Measurements from ENCODE around the gene PTN. TPM values are rescaled to one million over a fixed set of nuclear protein-coding genes. Genes with fewer than 3 reads are reported as not detected.

Gene PTN
- polyA plus RNA-seq, 3 donors: not detected

Small RNAs within 50 kb of the gene (small RNA-seq; reads per million reads assigned to genes)
- not detected for gene RF00136 (ENCODE audit: insufficient read length, low read depth)

All from CD14-positive monocyte (primary cell).